ENCODE measurements around the gene PLPP6.
A peak's percentile ranks its signal among the peaks of the same experiment; 100 is the strongest.

Gene PLPP6

DNA sequence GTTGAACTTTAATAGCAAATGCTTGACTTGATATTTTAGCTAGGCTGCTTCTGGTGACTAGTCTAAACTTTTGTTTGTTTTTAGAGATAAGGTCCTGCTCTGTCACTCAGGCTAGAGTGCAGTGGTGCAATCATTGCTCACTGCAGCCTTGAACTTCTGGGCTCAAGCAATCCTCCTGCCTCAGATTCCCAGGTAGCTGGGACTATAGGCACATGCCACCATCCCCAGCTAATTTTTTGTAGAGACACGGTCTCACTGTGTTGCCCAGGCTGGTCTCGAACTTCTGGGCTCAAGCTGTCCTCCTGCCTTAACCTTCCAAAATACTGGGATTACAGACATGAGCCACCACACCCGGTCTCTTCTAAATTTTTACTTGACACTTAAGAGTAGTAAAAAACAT is 38.0 kb downstream of the PLPP6 start:
- no peak for DNase-seq (ENCODE audit: low spot score)

DNA sequence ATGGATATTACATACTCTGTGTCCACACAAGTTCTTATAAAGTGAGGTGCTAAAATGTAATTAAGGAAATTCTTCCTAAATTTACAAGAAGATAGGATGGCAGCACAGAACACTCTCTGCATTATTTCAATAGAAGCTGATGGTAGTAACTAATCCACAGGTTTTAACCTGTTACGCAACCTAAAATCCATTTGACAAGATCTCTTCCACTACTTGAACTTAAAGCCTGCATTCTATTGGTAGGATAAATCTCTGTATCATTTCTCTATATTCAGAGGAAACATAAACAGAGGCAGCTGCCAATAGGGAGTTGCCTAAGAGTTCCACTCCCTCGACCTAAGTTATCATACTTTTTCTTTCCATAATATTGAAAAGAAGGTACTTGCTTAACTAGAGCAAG is 38.8 kb downstream of the PLPP6 start:
- no peak for DNase-seq (ENCODE audit: low spot score)

DNA sequence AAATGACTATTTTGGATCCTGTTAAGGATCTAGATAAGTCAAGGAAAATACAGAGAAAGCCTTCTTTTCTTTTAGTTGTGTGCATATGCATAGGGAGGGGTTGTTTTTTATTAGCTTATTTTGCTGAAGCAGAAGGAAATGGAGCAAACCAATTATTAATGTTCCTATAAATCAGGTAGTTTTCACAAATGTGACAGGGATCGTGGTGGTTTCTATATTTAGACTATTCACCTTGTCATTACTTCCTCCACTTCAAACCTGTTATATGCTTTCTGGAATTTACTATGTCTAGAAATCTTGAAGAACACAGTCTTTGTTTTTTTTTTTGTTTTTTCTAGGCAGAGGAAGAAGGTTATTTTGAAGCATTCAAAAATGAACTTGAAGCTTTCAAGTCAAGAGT is 39.4 kb downstream of the PLPP6 start:
- DNase-seq (ENCODE audit: low spot score) = no peak

DNA sequence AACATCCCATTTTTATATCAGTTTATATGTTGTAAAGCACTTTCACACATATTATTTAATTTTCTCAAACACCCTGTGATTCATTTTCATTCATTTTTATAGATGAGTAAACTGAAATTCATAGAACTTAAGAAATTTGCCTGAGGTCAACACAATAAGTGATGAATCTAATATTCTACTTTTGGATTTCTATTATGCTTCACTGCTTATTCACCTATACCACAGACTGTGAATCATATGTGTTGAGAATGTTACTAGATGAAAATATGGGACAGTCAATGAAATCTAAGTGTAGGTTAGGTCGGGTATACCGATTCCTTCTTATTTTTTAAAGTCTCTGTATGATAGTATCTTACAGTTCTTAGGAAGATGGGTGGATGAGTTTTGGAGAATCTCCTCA is 42.0 kb downstream of the PLPP6 start:
- DNase-seq (ENCODE audit: low spot score) = no peak

DNA sequence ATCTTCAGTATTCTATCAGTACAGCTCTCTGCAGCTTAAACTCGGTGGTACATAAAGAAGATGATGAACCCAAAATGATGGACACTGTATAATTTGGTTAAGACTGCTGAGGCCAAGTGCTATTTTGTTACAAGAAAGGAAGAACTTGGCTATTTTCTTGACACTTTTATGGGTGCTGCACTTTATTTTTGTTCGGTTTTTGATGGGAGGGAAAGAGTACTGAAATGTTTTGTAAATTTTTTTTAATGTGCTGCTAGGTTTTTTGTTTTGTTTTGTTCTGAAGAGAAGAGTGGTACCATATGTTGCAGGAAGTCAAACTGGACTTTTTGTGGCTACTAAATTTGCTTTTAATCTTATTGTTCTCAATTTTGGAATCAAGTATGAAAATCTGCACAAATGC is 43.9 kb downstream of the PLPP6 start:
- DNase-seq (ENCODE audit: low spot score) = no peak

DNA sequence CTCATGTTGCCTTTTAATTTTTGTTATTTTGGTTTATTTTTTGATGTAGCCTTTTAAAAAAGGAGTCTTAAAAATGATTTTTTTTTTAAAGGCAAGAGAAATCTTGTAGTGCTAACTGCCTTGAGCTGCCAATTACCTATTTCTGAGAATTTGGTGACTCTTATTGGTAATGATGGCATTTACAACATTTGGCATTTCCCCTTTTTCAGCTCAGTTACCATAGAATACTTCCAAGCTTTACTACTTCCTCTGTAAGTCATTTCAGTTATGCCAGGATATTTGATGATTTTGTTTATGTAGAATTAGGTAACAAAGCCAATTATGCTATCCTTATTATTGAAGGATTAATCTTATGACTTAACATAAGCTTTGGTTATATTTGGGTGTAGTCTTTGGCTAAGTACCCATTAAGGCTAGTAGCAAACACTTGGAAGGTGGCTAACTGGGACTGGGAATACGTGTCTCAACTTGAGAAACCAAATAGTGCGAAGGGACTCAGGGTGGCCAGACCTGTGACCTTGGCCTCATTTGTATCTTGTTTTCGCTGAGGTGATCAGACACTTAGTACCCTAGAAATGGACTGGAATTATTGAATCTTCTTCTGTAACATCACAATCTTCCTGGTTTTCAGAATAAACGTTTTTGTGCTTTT is 45.0 kb downstream of the PLPP6 start:
- no peak for DNase-seq (ENCODE audit: low spot score)

DNA sequence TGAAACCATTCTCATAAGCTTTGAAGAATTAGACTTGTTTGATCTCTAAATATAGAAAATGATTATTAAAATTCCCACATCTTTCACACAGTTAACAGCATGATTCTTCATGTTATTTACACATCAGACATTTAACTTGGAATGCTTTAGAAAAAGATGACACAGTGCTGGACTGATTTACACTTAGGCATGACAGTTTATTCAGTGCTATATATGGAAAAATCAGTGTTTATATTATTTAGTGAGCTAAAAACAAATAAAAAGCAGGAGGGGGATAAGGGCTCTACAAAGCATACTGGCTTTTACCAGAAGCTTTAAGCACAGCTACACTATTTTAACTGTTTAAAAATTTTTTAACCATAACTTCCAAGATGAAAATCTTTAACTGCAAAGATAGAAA is 47.3 kb downstream of the PLPP6 start:
- DNase-seq (ENCODE audit: low spot score) = no peak

DNA sequence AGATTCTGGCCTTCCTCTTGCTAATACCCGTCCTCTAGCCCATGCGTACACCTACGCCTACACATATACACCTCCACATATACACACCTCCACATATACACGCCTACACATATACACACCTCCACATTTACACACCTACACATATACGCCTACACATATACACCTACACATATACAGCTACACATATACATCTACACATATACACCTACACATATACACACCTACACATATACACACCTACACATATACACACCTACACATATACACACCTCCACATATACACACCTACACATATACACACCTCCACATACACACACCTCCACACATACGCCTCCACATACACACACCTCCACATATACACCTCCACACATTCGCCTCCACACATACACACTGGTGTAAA is 51.8 kb downstream of the PLPP6 start:
- DNase-seq (ENCODE audit: low spot score) = peak; percentile 14

DNA sequence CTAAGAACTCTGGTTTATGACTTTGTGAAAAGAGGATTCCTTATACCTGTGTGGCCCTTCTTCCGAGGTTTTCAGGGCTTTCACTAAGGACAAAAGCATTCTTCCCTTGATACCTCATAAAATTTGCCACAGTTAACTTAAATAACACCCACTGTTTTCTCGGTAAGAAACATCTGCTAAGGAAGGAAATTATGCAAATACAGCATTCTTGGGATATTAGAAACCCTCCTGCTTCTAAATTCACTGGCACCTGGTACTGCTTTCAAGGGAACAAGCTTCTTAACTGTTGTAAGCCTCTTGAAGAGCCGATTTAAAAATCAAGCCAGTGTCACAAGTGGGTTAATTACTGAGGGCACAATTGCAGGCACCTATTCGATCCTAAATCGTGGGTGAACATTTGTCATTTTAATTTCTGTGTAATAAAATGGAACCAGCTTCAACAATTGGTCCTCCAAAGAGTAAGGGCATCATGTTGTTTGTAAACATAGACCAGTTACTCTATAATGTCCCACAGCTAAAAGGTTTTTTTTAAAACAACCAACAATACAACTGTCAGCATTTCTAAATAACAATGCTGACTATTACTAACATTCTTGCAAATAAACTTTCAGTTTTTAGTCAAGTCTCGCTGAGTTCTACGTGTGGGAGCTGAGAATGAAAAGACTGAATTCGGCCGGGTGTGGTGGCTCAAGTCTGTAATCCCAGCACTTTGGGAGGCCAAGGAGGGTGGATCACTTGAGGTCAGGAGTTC is 52.3 kb downstream of the PLPP6 start:
- DNase-seq (ENCODE audit: low spot score) = no peak
